GM23338 (cell line): ENCODE results near the gene TRMT11. TPM values are rescaled to one million over a fixed set of nuclear protein-coding genes. Genes with fewer than 3 reads are reported as not detected.

Experiments used
- ATAC-seq: fragments of 200-7000 bp; cut with Tn5 transposase; 3 replicates; pipeline ENCODE4 v1.9.1; 2020
- DNase-seq: peaks from one replicate; pipeline ENCODE4 v3.0.0-alpha.2; 2015; ENCODE audit warnings: low spot score
- H2AFZ ChIP-seq: fragments of 200-600 bp; sonication (generic); 2 replicates; pipeline ENCODE4 v1.8.0; 2016; ENCODE audit warnings: antibody characterized with exemption, mild to moderate bottlenecking, moderate library complexity
- H3F3A ChIP-seq: fragments of 200-600 bp; sonication (generic); replicated peaks from 2 replicates; pipeline ENCODE4 v1.8.0; 2017; ENCODE audit warnings: antibody characterized with exemption, mixed run types, low read depth
- H3K27ac ChIP-seq: fragments of 200-600 bp; sonication (generic); 2 replicates; pipeline ENCODE4 v1.6.1; 2016; ENCODE audit warnings: low read depth
- H3K27me3 ChIP-seq: fragments of 200-600 bp; sonication (generic); 2 replicates; pipeline ENCODE4 v1.8.0; 2016; ENCODE audit warnings: mild to moderate bottlenecking, mixed run types, moderate library complexity; ENCODE audit not compliant: insufficient read depth
- H3K36me3 ChIP-seq: fragments of 200-600 bp; sonication (generic); 2 replicates; pipeline ENCODE4 v1.8.0; 2016; ENCODE audit warnings: mild to moderate bottlenecking; ENCODE audit not compliant: insufficient read depth
- H3K4me1 ChIP-seq: fragments of 200-600 bp; sonication (generic); 2 replicates; pipeline ENCODE4 v1.8.0; 2016; ENCODE audit warnings: mild to moderate bottlenecking, moderate library complexity; ENCODE audit not compliant: insufficient read depth
- H3K4me2 ChIP-seq: fragments of 200-600 bp; sonication (generic); 2 replicates; pipeline ENCODE4 v1.7.1; 2017; ENCODE audit warnings: mixed run types
- H3K4me3 ChIP-seq: fragments of 200-600 bp; sonication (generic); 2 replicates; pipeline ENCODE4 v1.6.1; 2016; ENCODE audit warnings: mixed run types
- H3K79me2 ChIP-seq: fragments of 200-600 bp; sonication (generic); replicated peaks from 2 replicates; pipeline ENCODE4 v1.8.0; 2017; ENCODE audit warnings: mild to moderate bottlenecking; ENCODE audit not compliant: insufficient read depth
- H3K9me2 ChIP-seq: fragments of 200-600 bp; sonication (generic); 2 replicates; pipeline ENCODE4 v1.8.0; 2017; ENCODE audit not compliant: insufficient read depth
- H4K20me1 ChIP-seq: fragments of 200-600 bp; sonication (generic); replicated peaks from 2 replicates; pipeline ENCODE4 v1.8.0; 2017; ENCODE audit warnings: mild to moderate bottlenecking; ENCODE audit not compliant: insufficient read depth
- H3K27ac Mint-ChIP-seq: 2 replicates; pipeline ENCODE4 v1.8.0; 2020; ENCODE audit warnings: inconsistent platforms, mild to moderate bottlenecking, moderate library complexity, mixed read lengths
- H3K27me3 Mint-ChIP-seq: 3 replicates; pipeline ENCODE4 v1.8.0; 2022; ENCODE audit warnings: low read depth, mild to moderate bottlenecking, moderate library complexity, mixed read lengths, inconsistent platforms; ENCODE audit not compliant: insufficient read depth, poor library complexity
- H3K36me3 Mint-ChIP-seq: 3 replicates; pipeline ENCODE4 v1.8.0; 2021; ENCODE audit warnings: low read depth, mild to moderate bottlenecking, inconsistent platforms, moderate library complexity, mixed read lengths
- H3K4me1 Mint-ChIP-seq: 3 replicates; pipeline ENCODE4 v1.8.0; 2020; ENCODE audit warnings: mild to moderate bottlenecking, inconsistent platforms, mixed read lengths
- H3K4me3 Mint-ChIP-seq: 3 replicates; pipeline ENCODE4 v1.8.0; 2021; ENCODE audit warnings: moderate library complexity, mild to moderate bottlenecking, inconsistent platforms, mixed read lengths
- H3K9me3 Mint-ChIP-seq: 3 replicates; pipeline ENCODE4 v1.8.0; 2020; ENCODE audit warnings: moderate library complexity, mild to moderate bottlenecking, inconsistent platforms, mixed read lengths
- CREB1 ChIP-seq: fragments of 250-450 bp; sonication (Bioruptor Pico); IDR thresholded peaks from 2 replicates; pipeline ENCODE4 v1.5.0; 2020; ENCODE audit warnings: low read depth, mild to moderate bottlenecking, moderate library complexity
- EZH2 ChIP-seq: fragments of 200-600 bp; sonication (generic); IDR thresholded peaks from one replicate; pipeline ENCODE4 v1.8.0; 2017; ENCODE audit warnings: antibody characterized with exemption, mild to moderate bottlenecking, low read depth; ENCODE audit not compliant: unreplicated experiment
- EZH2phosphoT487 ChIP-seq: fragments of 200-600 bp; sonication (generic); IDR thresholded peaks from one replicate; pipeline ENCODE4 v1.8.1; 2018; ENCODE audit warnings: antibody characterized with exemption; ENCODE audit not compliant: unreplicated experiment
- JUNB ChIP-seq: IDR thresholded peaks from one replicate; pipeline ENCODE4 v1.6.1; 2016; ENCODE audit warnings: antibody characterized with exemption; ENCODE audit not compliant: unreplicated experiment
- NANOG ChIP-seq: IDR thresholded peaks from 2 replicates; pipeline ENCODE4 v1.6.1; 2016; ENCODE audit warnings: antibody characterized with exemption, borderline replicate concordance
- POLR2AphosphoS5 ChIP-seq: IDR thresholded peaks from 2 replicates; pipeline ENCODE4 v1.6.1; 2016; ENCODE audit warnings: antibody characterized with exemption, low read depth
- REST ChIP-seq: IDR thresholded peaks from one replicate; pipeline ENCODE4 v1.6.1; 2018; ENCODE audit warnings: antibody characterized with exemption; ENCODE audit not compliant: unreplicated experiment
- STAT1 ChIP-seq: IDR thresholded peaks from one replicate; pipeline ENCODE4 v1.6.1; 2016; ENCODE audit warnings: antibody characterized with exemption; ENCODE audit not compliant: unreplicated experiment
- ZNF114 ChIP-seq: fragments of 250-450 bp; sonication (Bioruptor Pico); IDR thresholded peaks from 2 replicates; pipeline ENCODE4 v1.5.0; 2020; ENCODE audit warnings: mild to moderate bottlenecking, moderate library complexity
- ZNF331 ChIP-seq: fragments of 250-450 bp; sonication (Bioruptor Pico); IDR thresholded peaks from 2 replicates; pipeline ENCODE4 v1.5.0; 2020; ENCODE audit warnings: low read depth, mild to moderate bottlenecking, moderate library complexity
- polyA plus RNA-seq: library from polyadenylated mRNA; unstranded; fragments of >200 nt; fragmentation: Nextera tagmentation; extraction: Ambion mirVana; gene quantifications from 2 replicates; pipeline ENCODE4 v1.2.1, GENCODE V29; 2016
- total RNA-seq: library from RNA; depleted of rRNA; stranded (reverse); fragments of >200 nt; shearing (Covaris generic); gene quantifications from 2 replicates; pipeline ENCODE4 v1.2.3, GENCODE V29; 2014
- TF ChIP-seq, protein P1 (sequence below): IDR thresholded peaks from 2 replicates; pipeline ENCODE4 v1.6.1; 2016; ENCODE audit warnings: antibody characterized with exemption
- TF ChIP-seq, protein P2 (sequence below): fragments of 250-450 bp; sonication (Bioruptor Pico); IDR thresholded peaks from 2 replicates; pipeline ENCODE4 v1.5.0; 2020; ENCODE audit warnings: mild to moderate bottlenecking, moderate library complexity
- TF ChIP-seq, protein P3 (sequence below), 2 experiments: fragments of 200-600 bp in 1 of 2; sonication (generic) in 1 of 2; conservative IDR thresholded peaks; 2 replicates each; pipeline versions ENCODE4 v1.5.1 to v1.6.1; 2016 to 2017; ENCODE audit warnings: antibody characterized with exemption in 2 of 2, low read depth in 2 of 2, mild to moderate bottlenecking in 2 of 2, moderate library complexity in 1 of 2

TRMT11 gene
- total and polyA plus RNA-seq, 2 experiments from 2014 or later = 49.5 to 50.9 TPM

DNA sequence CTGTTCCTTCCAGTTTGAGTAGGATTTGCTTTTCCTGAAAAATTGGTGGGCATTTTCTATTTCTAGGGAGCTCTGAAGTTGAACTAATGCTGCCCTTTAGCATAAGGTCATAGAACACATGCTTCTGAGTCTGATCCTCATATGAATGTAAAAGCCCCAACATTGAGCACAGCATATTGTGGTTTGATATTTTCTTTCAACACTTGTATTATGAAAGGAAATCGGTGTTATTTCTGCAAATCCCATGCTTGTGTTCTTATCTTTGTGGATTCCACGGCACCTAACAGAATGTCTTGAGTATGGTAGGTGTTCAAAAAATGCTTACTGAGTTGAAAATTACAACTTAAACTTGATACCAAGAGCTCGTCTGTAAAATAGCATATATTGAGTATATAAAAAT is 85.8 kb downstream of the TRMT11 start:
- Histone ChIP-seq H3F3A (no peaks in the 10 kb centered on the region), H3K4me3 (no peak overlapping the region), H3K27ac (no peak overlapping the region), H3K9me2 (peaks cover 4% of the 10 kb centered on the region; the same call in 1 of the 2 replicates), H3K4me1 (peaks cover 14% of the 10 kb centered on the region), H3K36me3 (no peaks in the 10 kb centered on the region), H4K20me1 (no peaks in the 10 kb centered on the region), H3K79me2 (no peaks in the 10 kb centered on the region), H3K4me2 (no peak overlapping the region), H3K27me3 (no peaks in the 10 kb centered on the region), H2AFZ (no peak overlapping the region)
- no peak for TF ChIP-seq EZH2phosphoT487
- TF ChIP-seq, protein P1, sequence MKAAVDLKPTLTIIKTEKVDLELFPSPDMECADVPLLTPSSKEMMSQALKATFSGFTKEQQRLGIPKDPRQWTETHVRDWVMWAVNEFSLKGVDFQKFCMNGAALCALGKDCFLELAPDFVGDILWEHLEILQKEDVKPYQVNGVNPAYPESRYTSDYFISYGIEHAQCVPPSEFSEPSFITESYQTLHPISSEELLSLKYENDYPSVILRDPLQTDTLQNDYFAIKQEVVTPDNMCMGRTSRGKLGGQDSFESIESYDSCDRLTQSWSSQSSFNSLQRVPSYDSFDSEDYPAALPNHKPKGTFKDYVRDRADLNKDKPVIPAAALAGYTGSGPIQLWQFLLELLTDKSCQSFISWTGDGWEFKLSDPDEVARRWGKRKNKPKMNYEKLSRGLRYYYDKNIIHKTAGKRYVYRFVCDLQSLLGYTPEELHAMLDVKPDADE = no peak
- no peak for TF ChIP-seq REST
- TF ChIP-seq, protein P2, sequence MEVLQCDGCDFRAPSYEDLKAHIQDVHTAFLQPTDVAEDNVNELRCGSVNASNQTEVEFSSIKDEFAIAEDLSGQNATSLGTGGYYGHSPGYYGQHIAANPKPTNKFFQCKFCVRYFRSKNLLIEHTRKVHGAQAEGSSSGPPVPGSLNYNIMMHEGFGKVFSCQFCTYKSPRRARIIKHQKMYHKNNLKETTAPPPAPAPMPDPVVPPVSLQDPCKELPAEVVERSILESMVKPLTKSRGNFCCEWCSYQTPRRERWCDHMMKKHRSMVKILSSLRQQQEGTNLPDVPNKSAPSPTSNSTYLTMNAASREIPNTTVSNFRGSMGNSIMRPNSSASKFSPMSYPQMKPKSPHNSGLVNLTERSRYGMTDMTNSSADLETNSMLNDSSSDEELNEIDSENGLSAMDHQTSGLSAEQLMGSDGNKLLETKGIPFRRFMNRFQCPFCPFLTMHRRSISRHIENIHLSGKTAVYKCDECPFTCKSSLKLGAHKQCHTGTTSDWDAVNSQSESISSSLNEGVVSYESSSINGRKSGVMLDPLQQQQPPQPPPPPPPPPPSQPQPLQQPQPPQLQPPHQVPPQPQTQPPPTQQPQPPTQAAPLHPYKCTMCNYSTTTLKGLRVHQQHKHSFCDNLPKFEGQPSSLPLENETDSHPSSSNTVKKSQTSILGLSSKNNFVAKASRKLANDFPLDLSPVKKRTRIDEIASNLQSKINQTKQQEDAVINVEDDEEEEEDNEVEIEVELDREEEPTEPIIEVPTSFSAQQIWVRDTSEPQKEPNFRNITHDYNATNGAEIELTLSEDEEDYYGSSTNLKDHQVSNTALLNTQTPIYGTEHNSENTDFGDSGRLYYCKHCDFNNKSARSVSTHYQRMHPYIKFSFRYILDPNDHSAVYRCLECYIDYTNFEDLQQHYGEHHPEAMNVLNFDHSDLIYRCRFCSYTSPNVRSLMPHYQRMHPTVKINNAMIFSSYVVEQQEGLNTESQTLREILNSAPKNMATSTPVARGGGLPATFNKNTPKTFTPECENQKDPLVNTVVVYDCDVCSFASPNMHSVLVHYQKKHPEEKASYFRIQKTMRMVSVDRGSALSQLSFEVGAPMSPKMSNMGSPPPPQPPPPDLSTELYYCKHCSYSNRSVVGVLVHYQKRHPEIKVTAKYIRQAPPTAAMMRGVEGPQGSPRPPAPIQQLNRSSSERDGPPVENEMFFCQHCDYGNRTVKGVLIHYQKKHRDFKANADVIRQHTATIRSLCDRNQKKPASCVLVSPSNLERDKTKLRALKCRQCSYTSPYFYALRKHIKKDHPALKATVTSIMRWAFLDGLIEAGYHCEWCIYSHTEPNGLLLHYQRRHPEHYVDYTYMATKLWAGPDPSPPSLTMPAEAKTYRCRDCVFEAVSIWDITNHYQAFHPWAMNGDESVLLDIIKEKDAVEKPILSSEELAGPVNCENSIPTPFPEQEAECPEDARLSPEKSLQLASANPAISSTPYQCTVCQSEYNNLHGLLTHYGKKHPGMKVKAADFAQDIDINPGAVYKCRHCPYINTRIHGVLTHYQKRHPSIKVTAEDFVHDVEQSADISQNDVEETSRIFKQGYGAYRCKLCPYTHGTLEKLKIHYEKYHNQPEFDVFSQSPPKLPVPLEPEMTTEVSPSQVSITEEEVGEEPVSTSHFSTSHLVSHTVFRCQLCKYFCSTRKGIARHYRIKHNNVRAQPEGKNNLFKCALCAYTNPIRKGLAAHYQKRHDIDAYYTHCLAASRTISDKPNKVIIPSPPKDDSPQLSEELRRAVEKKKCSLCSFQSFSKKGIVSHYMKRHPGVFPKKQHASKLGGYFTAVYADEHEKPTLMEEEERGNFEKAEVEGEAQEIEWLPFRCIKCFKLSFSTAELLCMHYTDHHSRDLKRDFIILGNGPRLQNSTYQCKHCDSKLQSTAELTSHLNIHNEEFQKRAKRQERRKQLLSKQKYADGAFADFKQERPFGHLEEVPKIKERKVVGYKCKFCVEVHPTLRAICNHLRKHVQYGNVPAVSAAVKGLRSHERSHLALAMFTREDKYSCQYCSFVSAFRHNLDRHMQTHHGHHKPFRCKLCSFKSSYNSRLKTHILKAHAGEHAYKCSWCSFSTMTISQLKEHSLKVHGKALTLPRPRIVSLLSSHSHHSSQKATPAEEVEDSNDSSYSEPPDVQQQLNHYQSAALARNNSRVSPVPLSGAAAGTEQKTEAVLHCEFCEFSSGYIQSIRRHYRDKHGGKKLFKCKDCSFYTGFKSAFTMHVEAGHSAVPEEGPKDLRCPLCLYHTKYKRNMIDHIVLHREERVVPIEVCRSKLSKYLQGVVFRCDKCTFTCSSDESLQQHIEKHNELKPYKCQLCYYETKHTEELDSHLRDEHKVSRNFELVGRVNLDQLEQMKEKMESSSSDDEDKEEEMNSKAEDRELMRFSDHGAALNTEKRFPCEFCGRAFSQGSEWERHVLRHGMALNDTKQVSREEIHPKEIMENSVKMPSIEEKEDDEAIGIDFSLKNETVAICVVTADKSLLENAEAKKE (CRISPR knock-in tag) = no peak
- TF ChIP-seq CREB1 = no peak
- no peak for TF ChIP-seq ZNF114 (CRISPR knock-in tag)
- TF ChIP-seq JUNB = no peak
- TF ChIP-seq POLR2AphosphoS5 = no peak
- TF ChIP-seq NANOG = no peak
- TF ChIP-seq EZH2 = no peak
- no peak for TF ChIP-seq ZNF331 (CRISPR knock-in tag)
- TF ChIP-seq, protein P3, sequence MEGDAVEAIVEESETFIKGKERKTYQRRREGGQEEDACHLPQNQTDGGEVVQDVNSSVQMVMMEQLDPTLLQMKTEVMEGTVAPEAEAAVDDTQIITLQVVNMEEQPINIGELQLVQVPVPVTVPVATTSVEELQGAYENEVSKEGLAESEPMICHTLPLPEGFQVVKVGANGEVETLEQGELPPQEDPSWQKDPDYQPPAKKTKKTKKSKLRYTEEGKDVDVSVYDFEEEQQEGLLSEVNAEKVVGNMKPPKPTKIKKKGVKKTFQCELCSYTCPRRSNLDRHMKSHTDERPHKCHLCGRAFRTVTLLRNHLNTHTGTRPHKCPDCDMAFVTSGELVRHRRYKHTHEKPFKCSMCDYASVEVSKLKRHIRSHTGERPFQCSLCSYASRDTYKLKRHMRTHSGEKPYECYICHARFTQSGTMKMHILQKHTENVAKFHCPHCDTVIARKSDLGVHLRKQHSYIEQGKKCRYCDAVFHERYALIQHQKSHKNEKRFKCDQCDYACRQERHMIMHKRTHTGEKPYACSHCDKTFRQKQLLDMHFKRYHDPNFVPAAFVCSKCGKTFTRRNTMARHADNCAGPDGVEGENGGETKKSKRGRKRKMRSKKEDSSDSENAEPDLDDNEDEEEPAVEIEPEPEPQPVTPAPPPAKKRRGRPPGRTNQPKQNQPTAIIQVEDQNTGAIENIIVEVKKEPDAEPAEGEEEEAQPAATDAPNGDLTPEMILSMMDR (conservative IDR thresholded peaks at IDR 0.05; ENCODE audit: low read depth in 2 of 2) = no peak
- no peak for TF ChIP-seq STAT1
- no peak overlapping the region for H3K4me3 Mint-ChIP-seq
- DNase-seq (no peak), ATAC-seq (no peak)
- H3K9me3 Mint-ChIP-seq = no peaks in the 10 kb centered on the region; the same call in 2 of the 3 replicates
- peaks cover 1% of the 10 kb centered on the region for H3K27me3 Mint-ChIP-seq
- H3K27ac Mint-ChIP-seq = no peak overlapping the region
- H3K36me3 Mint-ChIP-seq = no peaks in the 10 kb centered on the region
- peaks cover 13% of the 10 kb centered on the region for H3K4me1 Mint-ChIP-seq
